B cell (primary cell): ENCODE results near the gene LIPA. TPM values are rescaled to one million over a fixed set of nuclear protein-coding genes. Genes with fewer than 3 reads are reported as not detected.
"Not testable (repeated sequence)": the region's sequence is repeated elsewhere in the genome, so short reads cannot be mapped to it uniquely, and the experiment has no call there.

ENCODE experiments used
- ATAC-seq: fragments of 200-7000 bp; cut with Tn5 transposase; one replicate; pipeline ENCODE4 v1.10.0; 2021; ENCODE audit warnings: low read depth, mild to moderate bottlenecking, moderate number of reproducible peaks, moderate library complexity
- CTCF ChIA-PET: fragments of 350-600 bp; sonication (Branson Sonifier 250); formaldehyde crosslinking; loops from one replicate; lab custom pipeline; 2021; ENCODE audit warnings: antibody characterized with exemption, inconsistent platforms; lab: Charles Lee
- POLR2A ChIA-PET: fragments of 350-600 bp; sonication (Branson Sonifier 250); formaldehyde crosslinking; loops from one replicate; lab custom pipeline; 2021; ENCODE audit warnings: antibody characterized with exemption; lab: Charles Lee
- DNase-seq: peaks from one replicate; pipeline ENCODE4 v3.0.0; 2013
- H2AFZ ChIP-seq: 2 replicates; pipeline ENCODE4 v1.6.1; 2012; ENCODE audit warnings: mild to moderate bottlenecking, low read depth, low read length; ENCODE audit not compliant: insufficient read depth, poor library complexity, severe bottlenecking
- H3K27ac ChIP-seq, 2 donors: 1 replicate in 1 of 2; 2 replicates in 1 of 2; pipeline ENCODE4 v1.5.1; 2012 to 2013; ENCODE audit warnings: low read length in 2 of 2, mild to moderate bottlenecking in 2 of 2, moderate library complexity in 1 of 2
- H3K27me3 ChIP-seq, 4 experiments: fragments of 200-600 bp in 1 of 4; sonication (generic) in 1 of 4; replicated peaks in 1 of 4; 1 replicate in 2 of 4; 2 replicates in 2 of 4; pipeline versions ENCODE4 v1.6.1 to v1.7.0; 2013 to 2016; ENCODE audit warnings: low read length in 3 of 4, mild to moderate bottlenecking in 2 of 4, mixed read lengths in 1 of 4, moderate library complexity in 1 of 4; ENCODE audit not compliant: insufficient read depth in 4 of 4, control insufficient read depth in 3 of 4; ENCODE audit errors: control extremely low read depth in 1 of 4
- H3K36me3 ChIP-seq, 2 experiments: replicated peaks in 1 of 2; 1 replicate in 1 of 2; 2 replicates in 1 of 2; pipeline versions ENCODE4 v1.6.1 to v1.7.1; 2013; ENCODE audit warnings: low read length in 1 of 2; ENCODE audit not compliant: insufficient read depth in 2 of 2, control insufficient read depth in 1 of 2; ENCODE audit errors: control extremely low read depth in 1 of 2, extremely low read depth in 1 of 2
- H3K4me1 ChIP-seq, 2 donors: fragments of 200-600 bp in 1 of 2; sonication (generic) in 1 of 2; 1 replicate in 1 of 2; 2 replicates in 1 of 2; pipeline versions ENCODE4 v1.5.1 to v1.6.1; 2013 to 2017; ENCODE audit warnings: low read length in 2 of 2; ENCODE audit not compliant: control insufficient read depth in 2 of 2, insufficient read depth in 2 of 2
- H3K4me2 ChIP-seq: replicated peaks from 2 replicates; pipeline ENCODE3; 2012; ENCODE audit warnings: mild to moderate bottlenecking, low read depth, low read length; ENCODE audit not compliant: poor library complexity, severe bottlenecking
- H3K4me3 ChIP-seq, 5 experiments: fragments of 200-600 bp in 1 of 5; sonication (generic) in 1 of 5; 1 replicate in 3 of 5; 2 replicates in 2 of 5; pipeline versions ENCODE4 v1.5.1 to v1.7.0; 2011 to 2016; ENCODE audit warnings: low read length in 4 of 5, mild to moderate bottlenecking in 4 of 5, low read depth in 2 of 5, control low read depth in 1 of 5, moderate library complexity in 1 of 5; ENCODE audit not compliant: insufficient read depth in 1 of 5; ENCODE audit errors: control extremely low read depth in 1 of 5, extremely low read depth in 1 of 5
- H3K79me2 ChIP-seq: fragments of 200-600 bp; sonication (generic); one replicate; pipeline ENCODE4 v1.6.0; 2016; ENCODE audit warnings: low read length; ENCODE audit not compliant: control insufficient read depth, insufficient read depth
- H3K9ac ChIP-seq: fragments of 200-600 bp; sonication (generic); 2 replicates; pipeline ENCODE4 v1.6.1; 2017; ENCODE audit warnings: mild to moderate bottlenecking, low read length, moderate library complexity
- H3K9me3 ChIP-seq, 3 donors: one replicate each; pipeline versions ENCODE4 v1.6.1 to v1.7.1; 2013; ENCODE audit warnings: low read length in 2 of 3; ENCODE audit not compliant: control insufficient read depth in 2 of 3, insufficient read depth in 1 of 3; ENCODE audit errors: control extremely low read depth in 1 of 3
- H4K20me1 ChIP-seq: 2 replicates; pipeline ENCODE4 v1.6.0; 2012; ENCODE audit warnings: mild to moderate bottlenecking, low read length; ENCODE audit not compliant: insufficient read depth, control insufficient read depth, poor library complexity, severe bottlenecking
- H3K27ac Mint-ChIP-seq: one replicate; pipeline ENCODE4 v1.8.0; 2021; ENCODE audit warnings: mixed read lengths
- H3K27me3 Mint-ChIP-seq: one replicate; pipeline ENCODE4 v1.8.0; 2021; ENCODE audit warnings: mixed read lengths
- H3K4me1 Mint-ChIP-seq: one replicate; pipeline ENCODE4 v1.8.0; 2021; ENCODE audit warnings: mixed read lengths
- H3K4me3 Mint-ChIP-seq: one replicate; pipeline ENCODE4 v1.8.0; 2021; ENCODE audit warnings: mixed read lengths
- H3K9me3 Mint-ChIP-seq: one replicate; pipeline ENCODE4 v1.8.0; 2022; ENCODE audit warnings: mixed read lengths; ENCODE audit not compliant: insufficient read depth
- EZH2 ChIP-seq: IDR thresholded peaks from 2 replicates; pipeline ENCODE4 v1.6.1; 2012; ENCODE audit warnings: borderline replicate concordance, low read depth, mild to moderate bottlenecking, moderate library complexity, low read length; ENCODE audit not compliant: insufficient read depth, poor library complexity, severe bottlenecking
- WGBS: methylation state at CpG from one replicate; pipeline ENCODE4 v1.1.5; 2013; ENCODE audit warnings: missing lambda C conversion rate; ENCODE audit not compliant: insufficient coverage; 5-methylcytosine and 5-hydroxymethylcytosine counted together
- intact Hi-C: fragments of 100-400 bp; cut with micrococcal nuclease; formaldehyde crosslinking; loops from one replicate; pipeline ENCODE4 v1.10.0; 2022
- polyA plus RNA-seq: library from polyadenylated mRNA; depleted of rRNA; stranded (reverse); fragments of >200 nt; gene quantifications from 2 replicates; pipeline ENCODE4 v1.2.3, GENCODE V29; 2012
- total RNA-seq, 2 donors: library from RNA; stranded (reverse); fragments of 120-200 nt in 1 of 2; gene quantifications; 1 replicate in 1 of 2; 2 replicates in 1 of 2; pipeline versions ENCODE4 v1.2.3 to v1.2.4, GENCODE V29; 2013 to 2022
- TF ChIP-seq, protein P1 (sequence below): fragments of 200-600 bp; IDR thresholded peaks from one replicate; pipeline ENCODE4 v1.8.0; 2022; ENCODE audit warnings: antibody characterized with exemption, mild to moderate bottlenecking

Gene LIPA
- total and polyA plus RNA-seq, 2 donors (not counting 1 experiment from before 2014, with no cell fraction given): 16.4 to 36.5 TPM

DNA sequence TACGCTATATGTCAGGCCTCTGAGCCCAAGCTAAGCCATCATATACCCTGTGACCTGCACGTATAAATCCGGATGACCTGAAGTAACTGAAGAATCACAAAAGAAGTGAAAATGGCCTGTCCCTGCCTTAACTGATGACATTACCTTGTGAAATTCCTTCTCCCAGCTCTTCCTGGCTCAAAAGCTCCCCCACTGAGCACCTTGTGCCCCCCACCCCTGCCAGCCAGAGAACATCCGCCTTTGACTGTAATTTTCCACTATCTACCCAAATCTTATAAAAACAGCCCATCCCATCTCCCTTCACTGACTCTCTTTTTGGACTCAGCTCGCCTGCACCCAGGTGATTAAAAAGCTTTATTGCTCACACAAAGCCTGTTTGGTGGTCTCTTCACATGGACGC lies 33.1 kb upstream of the LIPA start:
- WGBS: 96% methylated on average over 6 of the region's 6 CpGs
- H3K4me3 Mint-ChIP-seq, DNase-seq, H3K4me1 Mint-ChIP-seq, intact Hi-C loops, H4K20me1 ChIP-seq, H3K4me2 ChIP-seq, H3K9me3 Mint-ChIP-seq, H3K27ac ChIP-seq, H3K4me3 ChIP-seq, H3K9ac ChIP-seq, H3K36me3 ChIP-seq, POLR2A ChIA-PET, H3K27ac Mint-ChIP-seq, H2AFZ ChIP-seq, ATAC-seq, H3K9me3 ChIP-seq, H3K27me3 Mint-ChIP-seq, H3K27me3 ChIP-seq, H3K79me2 ChIP-seq, H3K4me1 ChIP-seq: not testable (repeated sequence)
- CTCF ChIA-PET: interaction anchor here (0.7 kb wide), 1 partner anchor 87 kb away, joined by 3 read pairs; no protein-coding TSS in a partner anchor

DNA sequence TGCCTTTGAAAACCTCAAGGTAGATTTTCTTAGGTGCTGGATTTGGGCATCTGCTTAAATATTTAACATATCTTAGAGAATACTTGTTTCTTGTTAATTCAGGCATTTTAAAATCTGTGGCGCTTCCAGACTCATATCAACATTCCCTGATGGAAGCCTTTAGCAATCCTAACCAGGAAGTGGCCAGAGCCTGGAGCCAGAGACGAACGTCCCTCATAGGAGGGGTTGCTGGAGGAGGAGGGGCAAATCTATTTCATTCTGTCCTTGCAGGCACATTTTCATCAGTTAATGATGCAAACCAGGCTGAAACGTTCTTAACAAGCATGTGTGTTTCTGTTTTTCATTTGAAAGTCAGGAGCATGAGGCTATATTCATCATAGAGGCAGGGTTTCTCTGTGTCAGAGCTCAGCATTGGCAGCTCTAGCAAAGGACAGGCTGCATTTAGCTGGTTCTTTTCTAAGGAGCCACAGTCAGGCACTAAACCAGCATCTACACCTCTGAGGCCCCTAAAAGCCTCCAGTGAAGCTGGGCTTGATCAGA lies 32.4 kb upstream of the LIPA start:
- TF ChIP-seq EZH2: no peak
- TF ChIP-seq, protein P1, sequence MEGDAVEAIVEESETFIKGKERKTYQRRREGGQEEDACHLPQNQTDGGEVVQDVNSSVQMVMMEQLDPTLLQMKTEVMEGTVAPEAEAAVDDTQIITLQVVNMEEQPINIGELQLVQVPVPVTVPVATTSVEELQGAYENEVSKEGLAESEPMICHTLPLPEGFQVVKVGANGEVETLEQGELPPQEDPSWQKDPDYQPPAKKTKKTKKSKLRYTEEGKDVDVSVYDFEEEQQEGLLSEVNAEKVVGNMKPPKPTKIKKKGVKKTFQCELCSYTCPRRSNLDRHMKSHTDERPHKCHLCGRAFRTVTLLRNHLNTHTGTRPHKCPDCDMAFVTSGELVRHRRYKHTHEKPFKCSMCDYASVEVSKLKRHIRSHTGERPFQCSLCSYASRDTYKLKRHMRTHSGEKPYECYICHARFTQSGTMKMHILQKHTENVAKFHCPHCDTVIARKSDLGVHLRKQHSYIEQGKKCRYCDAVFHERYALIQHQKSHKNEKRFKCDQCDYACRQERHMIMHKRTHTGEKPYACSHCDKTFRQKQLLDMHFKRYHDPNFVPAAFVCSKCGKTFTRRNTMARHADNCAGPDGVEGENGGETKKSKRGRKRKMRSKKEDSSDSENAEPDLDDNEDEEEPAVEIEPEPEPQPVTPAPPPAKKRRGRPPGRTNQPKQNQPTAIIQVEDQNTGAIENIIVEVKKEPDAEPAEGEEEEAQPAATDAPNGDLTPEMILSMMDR: no peak
- ChIA-PET CTCF (interaction anchor here (0.9 kb wide), 1 partner anchor 85 kb away, joined by 4 read pairs; no protein-coding TSS in a partner anchor), POLR2A (no interaction called here)
- no peaks in the 10 kb centered on the region for H3K27me3 ChIP-seq
- no peak for ATAC-seq
- peaks cover 2% of the 10 kb centered on the region for H3K4me1 Mint-ChIP-seq
- no peaks in the 10 kb centered on the region for H3K9me3 ChIP-seq
- no peaks in the 10 kb centered on the region for H4K20me1 ChIP-seq
- H3K4me1 ChIP-seq: no peaks in the 10 kb centered on the region
- DNase-seq: no peak
- no peak overlapping the region for H3K4me3 Mint-ChIP-seq
- no peak overlapping the region for H3K27ac Mint-ChIP-seq
- H2AFZ ChIP-seq: no peak overlapping the region
- no peak overlapping the region for H3K4me2 ChIP-seq
- no peak overlapping the region for H3K27ac ChIP-seq
- no peaks in the 10 kb centered on the region for H3K27me3 Mint-ChIP-seq
- H3K36me3 ChIP-seq: no peaks in the 10 kb centered on the region
- no peak overlapping the region for H3K9ac ChIP-seq
- intact Hi-C loops: no loop called here
- no peaks in the 10 kb centered on the region for H3K79me2 ChIP-seq
- no peak overlapping the region for H3K4me3 ChIP-seq
- 90% methylated on average over 2 of the region's 4 CpGs for WGBS
- no peaks in the 10 kb centered on the region for H3K9me3 Mint-ChIP-seq
